Measurements from ENCODE around the gene SYNGR1.

Gene SYNGR1

GRCh38 chr22:39426380-39427043 is 76.7 kb downstream of the SYNGR1 start:
- POLR2A ChIA-PET: no interaction called here
- CTCF ChIA-PET: interaction anchor here (1.0 to 2.0 kb wide), 2 partner anchors 10 to 110 kb away, joined by 3 to 9 read pairs; no protein-coding TSS in a partner anchor
- TF ChIP-seq CTCF (IDR thresholded peaks at IDR 0.05; ENCODE audit: insufficient read depth, low read length, missing control alignments): no peak
- DNase-seq (ENCODE audit: low read depth, low spot score): no peak
- H3K4me3 ChIP-seq (ENCODE audit: low read depth, low read length): no peak overlapping the region

GRCh38 chr22:39427751-39428596 is 78.2 kb downstream of the SYNGR1 start:
- no peak overlapping the region for H3K4me3 ChIP-seq (ENCODE audit: low read depth, low read length)
- DNase-seq (ENCODE audit: low read depth, low spot score): no peak
- ChIA-PET POLR2A (interaction anchor here (0.6 kb wide), 1 partner anchor 48 kb away, joined by 5 read pairs; no protein-coding TSS in a partner anchor), CTCF (interaction anchor here (1.0 to 2.0 kb wide), 4 partner anchors 9 to 111 kb away, joined by 3 to 9 read pairs (median 4); no protein-coding TSS in a partner anchor)
- TF ChIP-seq CTCF (IDR thresholded peaks at IDR 0.05; ENCODE audit: insufficient read depth, low read length, missing control alignments): no peak

GRCh38 chr22:39428597-39429071 is 78.8 kb downstream of the SYNGR1 start:
- ChIA-PET POLR2A (no interaction called here), CTCF (interaction anchor here (1.6 to 2.0 kb wide), 3 partner anchors 8 to 86 kb away, joined by 4 to 9 read pairs (median 4); no protein-coding TSS in a partner anchor)
- no peak for DNase-seq (ENCODE audit: low read depth, low spot score)
- no peak overlapping the region for H3K4me3 ChIP-seq (ENCODE audit: low read depth, low read length)
- no peak for TF ChIP-seq CTCF (IDR thresholded peaks at IDR 0.05; ENCODE audit: insufficient read depth, low read length, missing control alignments)

- no peak for DNase-seq (ENCODE audit: low read depth, low spot score)
- ChIA-PET CTCF (interaction anchor here (1.6 kb wide), 2 partner anchors 10 to 85 kb away, joined by 4 read pairs; no protein-coding TSS in a partner anchor), POLR2A (no interaction called here)
- no peak for TF ChIP-seq CTCF (IDR thresholded peaks at IDR 0.05; ENCODE audit: insufficient read depth, low read length, missing control alignments)
- no peak overlapping the region for H3K4me3 ChIP-seq (ENCODE audit: low read depth, low read length)
Observed at GRCh38 chr22:39429186-39429585, 79.4 kb downstream of the SYNGR1 start.

GRCh38 chr22:39429916-39430575 is 80.3 kb downstream of the SYNGR1 start:
- ChIA-PET CTCF (interaction anchor here (1.6 kb wide), 1 partner anchor 9 kb away, joined by 4 read pairs; no protein-coding TSS in a partner anchor), POLR2A (no interaction called here)
- no peak for DNase-seq (ENCODE audit: low read depth, low spot score)
- no peak overlapping the region for H3K4me3 ChIP-seq (ENCODE audit: low read depth, low read length)
- no peak for TF ChIP-seq CTCF (IDR thresholded peaks at IDR 0.05; ENCODE audit: insufficient read depth, low read length, missing control alignments)
